Measurements from ENCODE around the gene GNRH2.
"Not testable (repeated sequence)": the region's sequence is repeated elsewhere in the genome, so short reads cannot be mapped to it uniquely, and the experiment has no call there.

Gene GNRH2

DNA sequence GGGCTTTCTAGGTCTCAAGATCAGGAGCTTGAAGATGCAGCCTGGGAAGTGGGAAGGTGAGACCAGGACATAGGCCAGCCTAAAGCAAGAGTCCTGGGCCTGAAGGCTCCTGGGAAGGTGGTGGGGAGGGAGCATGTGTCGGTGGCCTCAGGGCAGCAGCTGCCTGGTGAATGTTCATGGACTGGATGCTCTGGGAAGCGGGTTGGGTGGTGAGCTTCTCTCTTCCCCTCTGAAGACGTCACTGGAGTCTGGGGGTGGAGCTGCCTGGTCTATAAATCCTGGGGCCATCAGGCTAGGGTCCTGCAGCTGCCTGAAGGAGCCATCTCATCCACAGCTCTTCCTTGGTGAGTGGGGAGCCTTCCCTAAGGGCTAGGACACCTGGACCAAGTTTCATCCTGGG lies at the start of gene GNRH2:
GNRH2 (plus strand) TSS at position 301 of the 400 bp plus-strand sequence. CDS start 793 bp downstream, outside the sequence.
- no peak for DNase-seq

DNA sequence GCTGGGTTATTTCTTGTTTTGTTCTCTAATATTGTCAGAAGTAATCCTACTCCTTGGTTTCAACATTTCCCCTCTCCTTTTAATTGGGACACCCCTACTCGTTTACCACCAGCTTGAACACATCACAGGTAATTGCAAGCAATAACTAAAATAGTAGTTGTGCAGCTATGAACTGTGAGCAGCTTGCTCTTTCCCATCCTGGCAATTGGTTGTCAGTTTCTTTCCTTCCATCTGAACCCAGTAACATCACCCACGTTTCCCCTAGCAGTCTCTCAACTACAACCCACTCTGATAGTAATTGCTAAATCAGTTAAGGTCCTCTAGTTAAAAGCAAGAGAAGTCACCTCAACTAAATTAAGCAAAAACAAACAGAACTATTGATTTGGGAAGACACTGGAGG lies 47.6 kb upstream of the GNRH2 start:
- DNase-seq: no peak

- no peak for DNase-seq
Observed at GRCh38 chr20:2998728-2999127, 44.7 kb upstream of the GNRH2 start.

- peak in 1 of 2 donors; percentile 22 for DNase-seq
Observed at GRCh38 chr20:3000852-3001523, 42.4 kb upstream of the GNRH2 start.

DNA sequence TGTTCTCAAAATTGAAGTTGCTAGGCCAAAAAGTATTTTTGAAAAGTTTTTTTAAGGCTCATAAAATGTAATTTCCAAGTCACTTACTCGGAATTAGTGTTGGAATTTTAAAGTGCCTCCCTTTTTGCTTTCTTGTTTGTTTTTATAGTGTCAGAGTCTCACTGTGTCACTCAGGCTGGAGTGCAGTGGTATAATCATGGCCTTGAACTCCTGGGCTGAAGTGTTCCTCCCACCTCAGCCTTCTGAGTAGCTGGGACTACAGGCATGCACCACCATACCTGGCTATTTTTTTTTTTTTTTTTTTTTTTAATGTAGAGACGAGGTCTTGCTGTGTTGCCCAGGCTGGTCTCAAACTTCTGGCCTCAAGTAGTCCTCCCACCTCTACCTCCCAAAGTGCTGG lies 40.0 kb upstream of the GNRH2 start:
- no peak for DNase-seq

DNA sequence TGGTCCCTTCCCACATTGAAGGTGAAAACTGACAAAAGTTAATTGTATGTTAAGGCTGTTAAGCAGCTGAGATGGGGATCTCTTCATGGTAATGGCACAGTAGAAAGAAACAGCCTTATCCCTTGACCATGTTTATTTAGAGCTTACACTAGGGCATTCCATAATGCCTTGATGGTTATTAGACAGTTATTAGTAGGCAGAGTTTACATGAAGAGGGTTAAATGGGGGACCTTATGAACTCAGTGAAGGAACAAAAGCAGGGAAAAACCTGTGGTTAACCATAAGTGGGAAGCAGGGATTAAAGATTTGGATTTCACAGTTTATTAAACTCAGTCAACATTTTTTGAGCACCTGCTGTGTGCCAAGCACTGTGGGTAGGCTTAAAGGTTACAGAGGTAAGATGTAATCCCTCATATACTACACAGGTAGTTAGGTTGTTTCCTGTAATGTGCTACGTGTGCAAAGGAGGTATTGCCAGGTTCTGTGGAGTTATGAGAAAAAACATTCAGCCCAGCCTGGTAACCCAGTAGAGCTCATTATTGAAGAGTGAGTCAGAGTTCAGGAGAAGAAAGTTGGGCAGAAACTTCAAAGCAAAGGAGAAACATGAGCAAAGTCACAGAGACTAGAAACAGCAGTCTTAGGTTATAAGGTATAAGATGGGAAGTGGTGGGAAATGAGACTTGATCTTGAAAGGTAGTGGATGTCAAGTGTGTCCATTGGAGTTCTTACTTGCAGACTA lies 32.3 kb upstream of the GNRH2 start:
- no peak for DNase-seq

DNA sequence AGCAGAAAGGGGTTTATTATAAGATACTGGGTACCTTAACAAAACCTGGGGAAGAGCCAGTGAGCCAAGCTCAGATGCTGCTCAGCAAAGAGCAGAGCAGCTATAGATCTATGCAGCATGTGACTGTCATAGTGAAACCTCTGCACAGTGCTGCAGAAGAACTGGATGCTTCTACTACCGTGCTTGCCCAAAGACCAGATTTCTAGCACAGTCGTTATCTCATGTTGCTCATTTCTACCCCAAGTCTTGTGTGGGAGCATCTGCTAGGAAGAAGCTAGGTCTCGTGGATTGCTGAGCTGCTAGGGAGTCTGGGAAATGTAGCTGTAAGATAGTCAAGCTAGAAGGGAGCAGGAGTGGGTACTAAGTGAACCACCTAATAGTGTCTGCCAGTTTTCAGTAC lies 31.7 kb upstream of the GNRH2 start:
- DNase-seq: no peak

DNA sequence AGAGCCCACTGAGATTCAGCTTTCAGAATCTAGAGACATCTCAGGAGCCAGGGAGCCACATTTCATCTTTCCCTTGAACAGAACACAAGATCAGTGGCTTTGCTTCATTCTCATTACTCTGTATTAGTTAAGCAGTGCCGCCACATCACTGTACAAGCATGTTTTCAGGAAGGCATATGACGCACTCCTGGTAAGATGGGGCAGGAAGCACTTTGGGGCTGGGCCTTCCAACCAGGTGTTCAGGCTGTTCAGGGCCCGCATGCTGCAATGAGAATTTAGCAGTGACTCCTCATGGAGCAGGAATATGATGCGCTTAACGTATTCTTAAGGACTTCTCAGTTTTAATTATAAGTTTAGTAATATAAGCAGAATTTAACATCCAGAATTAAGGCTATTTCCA lies 29.7 kb upstream of the GNRH2 start:
- DNase-seq: no peak

DNA sequence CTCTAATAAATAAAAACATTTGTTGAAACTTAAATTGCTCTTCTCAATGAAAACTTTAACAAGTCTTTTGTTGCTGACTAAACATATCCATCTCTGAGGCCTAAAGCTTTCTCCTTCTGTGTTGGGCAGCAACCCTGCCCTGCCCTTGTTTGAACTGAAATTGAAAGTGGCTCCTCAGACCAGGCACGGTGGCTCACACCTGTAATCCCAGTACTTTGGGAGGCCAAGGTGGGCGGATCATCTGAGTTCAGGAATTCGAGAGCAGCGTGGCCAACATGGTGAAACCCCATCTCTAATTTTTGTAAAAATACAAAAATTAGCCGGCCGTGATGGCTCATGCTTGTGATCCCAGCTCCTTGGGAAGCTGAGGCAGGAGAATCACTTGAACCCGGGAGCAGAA lies 29.2 kb upstream of the GNRH2 start:
- DNase-seq: no peak

GRCh38 chr20:3014662-3015061 lies 28.8 kb upstream of the GNRH2 start:
- DNase-seq: no peak

- not testable (repeated sequence) for DNase-seq
Observed at GRCh38 chr20:3015302-3015701, 28.1 kb upstream of the GNRH2 start.

DNA sequence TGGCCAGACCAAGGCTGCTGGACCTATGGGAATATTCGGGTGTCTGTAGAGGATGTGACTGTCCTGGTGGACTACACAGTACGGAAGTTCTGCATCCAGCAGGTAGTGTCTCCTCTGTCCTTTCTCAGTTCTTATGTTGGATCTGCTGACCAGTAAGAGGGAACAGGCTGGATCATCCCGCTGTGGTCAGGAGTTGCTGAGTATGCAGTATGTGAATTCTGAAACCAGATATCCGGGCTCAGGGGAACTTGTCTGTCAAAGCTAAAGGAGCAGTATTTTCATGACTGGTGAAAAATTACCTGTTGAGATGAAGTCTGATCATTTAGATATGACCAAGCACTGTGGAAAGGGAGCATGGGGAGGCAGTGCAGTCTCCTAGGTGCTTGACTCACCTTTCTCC lies 22.1 kb upstream of the GNRH2 start:
- no peak for DNase-seq

GRCh38 chr20:3021777-3022176 lies 21.6 kb upstream of the GNRH2 start:
- DNase-seq: no peak

DNA sequence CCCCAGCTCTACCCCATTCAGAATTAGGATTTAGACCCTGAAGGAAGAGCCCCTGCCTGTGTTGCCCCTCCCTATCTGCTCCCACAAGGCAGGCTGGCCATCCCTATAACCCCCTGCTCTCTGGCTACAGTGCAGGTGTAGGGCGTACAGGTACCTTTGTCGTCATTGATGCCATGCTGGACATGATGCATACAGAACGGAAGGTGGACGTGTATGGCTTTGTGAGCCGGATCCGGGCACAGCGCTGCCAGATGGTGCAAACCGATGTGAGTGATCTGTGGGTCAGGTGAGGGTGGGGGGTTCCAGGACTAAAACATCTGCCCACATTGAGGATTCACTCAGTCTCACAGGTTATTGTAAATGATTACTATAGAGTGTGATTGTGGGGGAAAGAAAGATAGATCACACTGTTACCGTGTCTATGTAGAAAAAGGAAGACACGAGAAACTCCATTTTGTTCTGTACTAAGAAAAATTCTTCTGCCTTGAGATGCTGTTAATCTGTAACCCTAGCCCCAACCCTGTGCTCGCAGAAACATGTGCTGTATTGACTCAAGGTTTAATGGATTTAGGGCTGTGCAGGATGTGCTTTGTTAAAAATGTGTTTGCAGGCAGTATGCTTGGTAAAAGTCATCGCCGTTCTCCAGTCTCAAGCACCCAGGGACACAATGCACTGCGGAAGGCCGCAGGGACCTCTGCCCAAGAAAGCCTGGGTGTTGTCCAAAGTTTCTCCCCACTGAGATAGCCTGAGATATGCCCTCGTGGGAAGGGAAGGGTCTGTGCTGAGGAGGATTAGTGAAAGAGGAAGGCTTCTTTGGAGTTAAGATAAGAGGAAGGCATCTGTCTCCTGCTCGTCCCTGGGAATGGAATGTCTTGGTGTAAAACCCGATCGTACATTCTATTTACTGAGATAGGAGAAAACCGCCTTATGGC lies 20.6 kb upstream of the GNRH2 start:
- DNase-seq: not testable (repeated sequence)

GRCh38 chr20:3027987-3028386 lies 15.4 kb upstream of the GNRH2 start:
- no peak for DNase-seq

- no peak for DNase-seq
Observed at GRCh38 chr20:3031524-3032147, 11.8 kb upstream of the GNRH2 start.

GRCh38 chr20:3032624-3033023 lies 10.8 kb upstream of the GNRH2 start:
- DNase-seq: no peak

DNA sequence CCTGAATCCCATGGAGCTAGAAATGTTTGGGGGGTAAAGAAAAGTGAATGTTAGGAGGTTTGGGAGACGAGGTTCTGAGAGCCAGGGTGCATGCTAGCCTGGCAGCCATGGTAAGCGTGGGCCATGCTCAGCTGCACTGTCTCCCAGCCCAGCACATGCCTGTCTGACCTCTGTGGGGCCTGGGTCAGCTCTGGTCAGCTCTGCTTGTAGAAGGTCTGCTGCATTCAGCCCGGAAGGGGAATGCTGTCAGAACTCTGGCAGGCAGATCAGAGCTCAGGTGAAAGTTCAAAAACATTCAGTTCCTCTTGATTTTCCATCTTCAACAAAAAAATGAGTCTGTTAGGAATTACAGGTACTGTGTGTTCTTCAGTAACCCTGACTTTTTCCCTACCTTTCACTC lies 5.8 kb upstream of the GNRH2 start:
- DNase-seq: no peak

- no peak for DNase-seq
Observed at GRCh38 chr20:3038454-3038853, 5.0 kb upstream of the GNRH2 start.

GRCh38 chr20:3039426-3039825 lies 4.0 kb upstream of the GNRH2 start:
- no peak for DNase-seq

GRCh38 chr20:3040086-3040485 lies 3.3 kb upstream of the GNRH2 start:
- DNase-seq: no peak

DNA sequence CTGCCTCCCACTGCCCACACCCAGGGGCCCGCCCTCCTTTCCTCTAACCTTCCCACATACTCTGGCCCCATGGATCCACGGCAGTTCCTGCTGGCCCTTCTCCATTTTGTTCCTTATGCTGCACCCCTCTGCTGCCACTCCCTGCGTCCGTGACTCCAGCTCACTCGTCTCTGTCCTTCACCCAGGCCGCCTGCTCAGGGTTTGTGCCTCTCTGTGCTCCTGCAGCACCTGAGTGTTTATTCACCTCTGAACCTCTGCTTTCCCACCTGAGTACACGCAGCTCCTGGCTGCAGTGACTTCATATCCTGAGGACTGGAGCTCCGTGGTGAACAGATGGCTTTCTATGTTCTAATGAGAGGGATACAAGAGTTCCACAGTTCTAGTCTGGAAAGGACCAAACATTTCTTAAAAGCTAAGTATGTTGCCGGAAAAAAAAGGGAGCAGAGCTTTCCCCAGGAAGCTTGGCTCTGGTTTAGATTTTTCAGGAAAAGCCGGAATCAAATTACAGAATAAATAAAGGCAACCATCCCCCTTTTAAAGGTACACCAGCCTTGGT lies 1.5 kb upstream of the GNRH2 start:
- no peak for DNase-seq

DNA sequence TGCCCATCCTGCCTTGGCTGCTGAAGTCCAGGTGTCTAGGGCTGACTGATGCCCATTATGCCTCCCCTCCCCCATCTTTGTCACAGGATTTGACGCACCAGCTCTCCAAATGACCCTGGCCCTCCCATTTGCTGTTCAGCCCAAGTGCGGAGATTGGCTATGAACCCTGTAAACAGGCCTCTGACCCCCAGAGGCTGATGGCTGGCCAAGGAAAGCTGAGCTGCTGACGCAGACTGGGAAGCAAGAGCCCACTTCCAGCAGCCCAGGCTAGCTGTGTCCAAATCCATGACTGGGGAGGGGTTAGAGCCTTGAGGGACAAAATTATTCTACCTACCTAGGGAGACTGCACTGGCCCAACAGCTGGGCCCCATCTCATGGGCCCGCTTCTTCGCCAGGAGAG lies 797 bp upstream of the GNRH2 start:
- DNase-seq: no peak
